ENCODE results near the gene DDC.

The DDC gene

DNA sequence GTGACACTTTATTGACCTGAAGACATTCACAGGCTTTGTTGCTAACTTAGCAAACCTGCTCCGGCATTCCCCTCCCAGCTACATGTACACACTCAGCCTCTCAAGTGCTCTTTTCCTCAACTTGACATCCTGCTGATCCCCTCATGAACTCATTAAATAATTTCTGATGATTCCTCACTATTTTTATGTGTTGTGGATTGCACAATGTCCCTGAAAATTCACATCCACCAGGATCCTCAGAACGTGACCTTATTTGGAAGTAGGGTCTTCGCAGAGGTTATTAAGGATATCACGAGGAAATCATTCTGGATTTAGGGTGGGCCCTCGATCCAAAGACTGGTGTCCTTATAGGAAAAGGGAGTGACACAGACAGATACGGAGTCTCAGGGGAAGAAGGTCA, 142.3 kb downstream of the DDC start:
- no peak for DNase-seq (ENCODE audit: extremely low read depth in 1 of 2, low read depth in 1 of 2)

DNA sequence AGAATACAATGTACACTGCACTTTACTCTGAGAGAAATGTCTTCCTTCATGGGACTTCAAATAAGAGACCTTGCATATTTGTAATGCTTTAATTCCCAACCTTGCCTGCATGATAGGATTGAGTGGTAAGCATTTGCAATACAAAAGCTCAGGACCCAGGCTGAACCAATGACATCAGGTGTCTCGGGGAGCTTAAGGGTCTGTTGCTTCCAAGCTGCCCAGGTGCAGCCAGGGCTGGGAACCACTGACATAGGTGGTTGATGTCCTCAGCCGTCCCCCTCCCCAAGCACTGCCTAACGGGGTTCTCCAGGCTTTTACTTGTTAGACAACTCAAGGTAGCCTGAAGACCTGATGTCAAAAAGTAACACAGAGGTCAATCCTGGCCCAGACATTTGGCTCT, 144.2 kb downstream of the DDC start:
- DNase-seq (ENCODE audit: extremely low read depth in 1 of 2, low read depth in 1 of 2): no peak

DNA sequence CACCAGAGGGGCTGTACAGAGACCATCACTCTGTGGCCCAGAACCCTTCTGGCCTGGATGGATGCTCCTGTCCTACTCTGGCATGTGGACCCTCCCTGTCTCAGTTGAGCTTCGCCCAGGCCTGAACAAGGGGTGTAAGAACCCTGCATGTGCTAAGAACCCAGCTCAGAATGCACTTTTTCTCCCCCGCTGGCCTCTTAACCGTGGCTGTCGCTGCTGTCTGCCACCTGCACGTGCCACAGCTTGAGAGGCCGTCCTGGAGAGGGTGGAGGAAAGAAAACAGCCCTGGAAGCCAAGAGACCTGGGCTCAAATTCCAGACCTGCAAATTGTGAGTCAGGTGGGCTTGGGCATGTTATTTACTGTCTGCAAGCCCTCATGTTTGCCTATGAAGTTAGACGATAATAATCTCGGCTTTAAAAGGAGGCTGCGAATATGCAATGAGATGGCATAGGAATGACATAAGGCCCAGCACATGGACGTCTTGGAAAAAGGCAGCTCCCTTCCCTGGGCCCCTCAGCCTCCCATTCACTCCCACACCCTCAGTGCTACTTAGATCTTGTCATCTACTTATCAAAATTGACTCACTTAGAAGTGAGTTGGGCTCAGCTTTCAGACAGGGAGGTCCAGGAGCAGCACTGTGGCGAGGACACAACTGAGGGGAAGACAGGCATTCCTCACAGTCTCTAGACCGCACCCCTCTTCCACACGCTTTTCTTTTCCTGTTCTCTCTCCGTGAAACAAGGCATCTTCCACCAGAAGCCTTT, 146.5 kb downstream of the DDC start:
- no peak for DNase-seq (ENCODE audit: extremely low read depth in 1 of 2, low read depth in 1 of 2)

DNA sequence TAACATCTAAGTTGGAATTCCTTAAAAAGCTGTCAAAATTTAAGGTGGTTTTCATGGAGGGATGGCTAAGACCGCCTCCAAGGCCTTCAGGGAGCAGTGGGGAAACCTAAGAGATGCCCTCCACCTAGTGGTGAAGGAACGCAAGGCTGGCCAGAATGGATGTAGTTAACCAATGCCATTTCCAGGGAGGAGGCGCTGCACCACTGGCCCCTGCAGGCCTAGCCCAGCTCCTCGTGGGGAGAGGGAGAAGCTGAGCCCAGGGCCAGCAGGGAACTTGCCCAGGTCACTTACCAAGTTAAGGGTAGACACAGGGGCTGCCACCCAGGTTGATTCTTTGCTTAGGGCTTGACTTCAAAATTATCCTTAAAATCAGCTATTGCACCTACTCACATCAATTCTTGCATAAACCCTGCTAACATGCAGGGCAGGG, 147.1 kb downstream of the DDC start:
- peak; percentile 27 to 37 for DNase-seq (ENCODE audit: extremely low read depth in 1 of 2, low read depth in 1 of 2)

DNA sequence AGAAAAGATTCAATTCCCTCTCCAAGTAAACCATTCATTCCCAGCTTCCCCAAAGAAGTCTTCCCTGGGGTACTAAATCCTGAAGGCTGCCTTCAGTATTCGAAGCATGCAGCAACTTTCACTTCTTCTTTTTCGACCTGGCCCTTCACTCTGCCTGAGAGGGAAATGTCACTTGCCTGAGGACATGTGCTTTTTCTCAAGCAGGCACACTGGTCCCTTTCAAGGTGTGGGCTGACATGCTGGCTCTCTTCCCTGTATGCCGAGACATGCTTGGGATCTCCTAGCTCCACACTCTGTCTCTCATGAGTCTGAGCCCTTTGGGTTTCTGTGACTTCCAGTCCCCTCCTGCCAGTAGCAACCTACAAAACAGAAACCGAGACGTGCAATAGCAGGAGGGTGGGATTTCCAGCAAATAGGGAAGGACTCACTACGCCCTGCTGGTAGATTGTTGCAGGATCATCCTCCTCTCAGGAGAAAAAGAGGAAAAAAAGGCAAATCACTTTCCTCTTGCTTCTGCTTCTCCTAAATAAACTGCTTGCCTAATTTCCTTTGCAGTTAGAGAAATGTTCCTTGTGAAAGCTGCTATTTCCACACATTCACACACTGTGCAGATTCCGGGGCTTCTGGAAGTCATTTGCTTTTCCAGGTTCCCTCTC, 148.6 kb downstream of the DDC start:
- no peak for DNase-seq (ENCODE audit: extremely low read depth in 1 of 2, low read depth in 1 of 2)

DNA sequence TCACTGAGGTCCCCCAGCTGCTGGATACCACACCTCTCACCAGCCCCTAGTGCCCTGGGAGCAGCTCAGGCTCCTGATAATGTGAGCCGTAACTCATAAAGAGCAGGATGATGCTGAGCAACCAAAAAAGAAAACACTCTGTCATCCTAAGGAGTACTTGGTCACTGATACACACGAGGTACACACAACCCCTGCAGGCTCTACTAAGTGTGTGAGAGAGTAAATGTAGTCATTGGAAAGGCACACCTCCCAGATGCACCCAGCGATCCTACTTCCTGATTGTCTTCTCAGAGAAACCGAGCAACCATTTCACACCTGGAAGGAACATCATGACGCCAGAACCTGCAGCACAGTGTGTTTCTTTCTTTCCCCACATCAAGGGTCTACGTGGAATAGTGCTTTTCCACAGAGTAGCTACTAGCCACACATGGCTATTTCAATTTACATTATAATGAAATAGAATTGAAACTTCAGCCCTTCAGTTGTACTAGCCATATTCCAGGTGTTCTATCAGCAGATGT, 149.3 kb downstream of the DDC start:
- no peak for DNase-seq (ENCODE audit: extremely low read depth in 1 of 2, low read depth in 1 of 2)

DNA sequence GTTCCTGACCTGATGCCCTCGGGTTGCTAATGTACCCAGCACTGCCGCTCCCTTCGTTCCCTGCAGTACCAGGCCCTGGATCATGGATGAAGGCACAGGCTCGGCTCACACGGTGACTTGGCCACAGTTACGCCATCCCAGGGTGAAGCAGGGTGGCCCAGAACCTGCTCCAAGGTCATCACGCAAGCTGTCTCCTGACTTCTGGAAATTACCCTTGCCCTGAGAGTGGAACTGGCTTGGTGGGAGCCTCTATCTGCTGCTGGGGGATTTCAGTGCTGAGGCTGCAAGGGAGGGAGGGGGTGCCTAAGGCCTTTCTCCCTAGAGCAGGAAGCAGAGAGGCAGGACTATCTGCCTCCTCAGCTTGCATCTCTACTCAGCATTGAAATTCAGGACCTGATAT, 151.6 kb downstream of the DDC start:
- DNase-seq (ENCODE audit: extremely low read depth in 1 of 2, low read depth in 1 of 2): no peak

DNA sequence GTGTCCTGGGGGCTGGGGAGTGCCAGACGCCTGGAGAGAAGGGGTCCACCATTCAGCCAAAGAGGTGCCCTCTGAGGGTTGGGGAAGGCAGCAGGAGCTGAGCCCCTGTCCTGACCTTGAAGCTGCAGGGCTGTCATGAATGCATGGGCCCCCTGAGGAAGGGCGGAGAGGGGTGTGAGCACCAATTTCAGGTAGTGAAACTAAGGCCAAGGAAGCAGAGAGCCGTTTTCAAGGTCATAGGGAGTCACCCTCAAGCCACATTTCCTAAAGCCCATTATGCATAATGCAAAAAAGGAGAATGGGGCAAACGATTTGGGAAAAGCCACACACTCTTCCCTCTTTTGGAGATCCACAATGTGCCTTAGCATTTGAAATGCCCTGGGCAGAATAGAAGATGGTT, 152.2 kb downstream of the DDC start:
- no peak for DNase-seq (ENCODE audit: extremely low read depth in 1 of 2, low read depth in 1 of 2)

DNA sequence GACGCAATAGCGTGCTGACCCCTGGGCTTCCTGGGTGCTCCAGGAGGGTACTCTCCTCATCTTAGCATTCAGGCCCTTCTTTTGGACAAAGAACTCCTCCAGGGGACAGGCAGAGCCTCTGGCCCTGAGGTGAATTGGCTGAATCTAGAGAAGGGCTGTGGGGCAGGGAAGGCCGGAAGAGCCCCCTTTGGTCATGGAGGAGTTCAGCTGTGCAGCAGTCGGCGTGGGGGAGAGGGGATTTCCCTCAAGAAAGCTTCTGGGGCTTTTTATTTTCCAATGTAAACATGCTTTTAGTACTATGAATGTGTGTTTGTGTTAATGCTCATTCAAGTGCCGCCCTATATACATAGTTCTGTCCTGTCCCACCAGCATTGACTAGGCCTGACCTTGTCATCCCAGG, 153.9 kb downstream of the DDC start:
- no peak for DNase-seq (ENCODE audit: extremely low read depth in 1 of 2, low read depth in 1 of 2)

DNA sequence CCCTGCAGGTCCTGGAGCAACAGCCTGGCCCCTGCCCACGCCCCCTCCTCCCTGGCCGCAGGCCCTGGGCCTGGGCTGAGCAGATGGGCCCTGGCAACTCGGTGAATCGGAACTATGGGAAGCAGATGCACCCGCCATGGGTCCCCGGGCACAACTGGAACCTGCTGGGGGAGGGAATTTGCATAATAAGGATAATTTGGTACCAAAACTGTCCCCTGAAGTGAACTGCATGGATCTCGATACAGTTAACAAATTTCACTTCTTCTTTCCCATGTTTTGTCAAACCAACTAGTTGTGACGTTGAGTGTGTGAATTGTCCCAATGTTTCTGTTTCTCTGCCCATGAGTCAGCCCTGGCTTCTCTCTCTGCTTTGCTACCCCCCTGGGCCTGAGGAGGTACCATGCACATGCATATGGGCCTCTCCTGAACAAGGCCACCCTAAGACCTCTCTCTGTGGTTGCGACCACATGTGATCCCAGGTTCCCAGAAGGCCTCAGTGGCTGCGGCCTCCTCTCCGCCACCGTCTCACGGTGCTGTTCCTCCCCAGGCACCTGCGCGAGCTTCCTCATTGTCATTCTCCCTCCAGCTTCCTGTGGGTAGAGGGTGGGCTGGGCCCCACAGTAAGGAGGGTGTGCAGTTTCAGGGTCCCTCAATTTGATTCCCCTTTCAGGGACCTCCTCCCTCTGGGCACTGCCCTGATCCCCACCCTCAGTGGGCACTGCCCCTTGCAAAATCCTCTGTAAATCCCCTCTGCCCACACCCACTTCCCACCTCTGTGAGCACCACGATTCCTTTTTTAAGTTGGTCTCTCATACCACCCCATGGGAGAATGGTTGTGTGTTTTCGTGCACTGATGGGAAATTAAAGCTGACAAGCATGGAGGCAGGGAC, 155.1 kb downstream of the DDC start:
- no peak for DNase-seq (ENCODE audit: extremely low read depth in 1 of 2, low read depth in 1 of 2)

Measured in activated CD8-positive, alpha-beta memory T cell treated with anti-CD3 and anti-CD28 coated beads for 1 hour (primary cell).